Esophagus mucosa (tissue), 1 donor: ENCODE data around the gene KATNAL1. TPM values are rescaled to one million over a fixed set of nuclear protein-coding genes. Genes with fewer than 3 reads are reported as not detected.
"Not testable (repeated sequence)": the region's sequence is repeated elsewhere in the genome, so short reads cannot be mapped to it uniquely, and the experiment has no call there.

Experiments
- ATAC-seq: fragments of 200-7000 bp; cut with Tn5 transposase; one replicate; pipeline ENCODE4 v1.9.1; 2020
- total RNA-seq: library from RNA; stranded (reverse); gene quantifications from one replicate; pipeline ENCODE4 v1.2.4, GENCODE V29; 2023
- donor health status: DM: yes; HTN: yes; CAD: no.

KATNAL1 gene
- total RNA-seq, 1 donor from 2014 or later: 4.5 TPM

- ATAC-seq: no peak
Measured at GRCh38 chr13:30290812-30291436, 16.4 kb downstream of the KATNAL1 start.

- no peak for ATAC-seq
Measured at GRCh38 chr13:30289533-30289932, 17.8 kb downstream of the KATNAL1 start.

- ATAC-seq: not testable (repeated sequence)
Measured at GRCh38 chr13:30286059-30286458, 21.3 kb downstream of the KATNAL1 start.

- no peak for ATAC-seq
Measured at GRCh38 chr13:30276178-30276577, 31.2 kb downstream of the KATNAL1 start.

- ATAC-seq: no peak
Measured at GRCh38 chr13:30274083-30274482, 33.3 kb downstream of the KATNAL1 start.

- ATAC-seq: not testable (repeated sequence)
Measured at GRCh38 chr13:30270035-30270434, 37.3 kb downstream of the KATNAL1 start.

GRCh38 chr13:30268673-30269072, 38.7 kb downstream of the KATNAL1 start:
- ATAC-seq: no peak

GRCh38 chr13:30266756-30267155, 40.6 kb downstream of the KATNAL1 start:
- ATAC-seq: no peak

- not testable (repeated sequence) for ATAC-seq
Measured at GRCh38 chr13:30259149-30259733, 48.1 kb downstream of the KATNAL1 start.

GRCh38 chr13:30257468-30258099, 49.8 kb downstream of the KATNAL1 start:
- ATAC-seq: no peak

GRCh38 chr13:30256713-30257467, 50.5 kb downstream of the KATNAL1 start:
- no peak for ATAC-seq

- ATAC-seq: no peak
Measured at GRCh38 chr13:30255696-30256095, 51.7 kb downstream of the KATNAL1 start.

- no peak for ATAC-seq
Measured at GRCh38 chr13:30253830-30254229, 53.5 kb downstream of the KATNAL1 start.

- ATAC-seq: no peak
Measured at GRCh38 chr13:30247406-30247805, 59.9 kb downstream of the KATNAL1 start.

- ATAC-seq: no peak
Measured at GRCh38 chr13:30241532-30241931, 65.8 kb downstream of the KATNAL1 start.

- no peak for ATAC-seq
Measured at GRCh38 chr13:30240608-30241007, 66.7 kb downstream of the KATNAL1 start.

GRCh38 chr13:30235216-30235615, 72.1 kb downstream of the KATNAL1 start:
- ATAC-seq: no peak

GRCh38 chr13:30234619-30235162, 72.7 kb downstream of the KATNAL1 start:
- no peak for ATAC-seq

GRCh38 chr13:30224732-30225131, 82.6 kb downstream of the KATNAL1 start:
- peak; percentile 31 for ATAC-seq

- ATAC-seq: no peak
Measured at GRCh38 chr13:30222254-30222653, 85.1 kb downstream of the KATNAL1 start.

GRCh38 chr13:30216111-30216510, 91.2 kb downstream of the KATNAL1 start:
- ATAC-seq: no peak

GRCh38 chr13:30212256-30212655, 95.1 kb downstream of the KATNAL1 start:
- ATAC-seq: no peak

GRCh38 chr13:30211745-30212144, 95.6 kb downstream of the KATNAL1 start:
- ATAC-seq: no peak
